HEK293T (cell line): ENCODE data around the gene TMSB4X.
"Not testable (repeated sequence)": the region's sequence is repeated elsewhere in the genome, so short reads cannot be mapped to it uniquely, and the experiment has no call there.

ENCODE experiments used
- CTCF ChIA-PET: fragments of 350-600 bp; formaldehyde crosslinking; extraction: SDS; loops from one replicate; lab custom pipeline; 2021; ENCODE audit warnings: antibody characterized with exemption, inconsistent platforms; lab: Yijun Ruan, JAX
- POLR2A ChIA-PET: fragments of 350-600 bp; formaldehyde crosslinking; extraction: SDS; loops from one replicate; lab custom pipeline; 2020; ENCODE audit warnings: antibody characterized with exemption, inconsistent platforms; lab: Yijun Ruan, JAX
- DNase-seq: peaks from one replicate; pipeline ENCODE4 v3.0.0; 2012; ENCODE audit warnings: mixed read lengths; ENCODE audit errors: extremely low spot score
- ARNT ChIP-seq: fragments of 450-650 bp; IDR thresholded peaks from 2 replicates; pipeline ENCODE4 v1.6.1; 2017; ENCODE audit warnings: mild to moderate bottlenecking
- BHLHE40 ChIP-seq: fragments of 450-650 bp; IDR thresholded peaks from 2 replicates; pipeline ENCODE4 v1.6.1; 2016; ENCODE audit warnings: mild to moderate bottlenecking, moderate library complexity, borderline replicate concordance
- CTBP1 ChIP-seq: fragments of 450-650 bp; IDR thresholded peaks from 2 replicates; pipeline ENCODE4 v1.6.1; 2016; ENCODE audit warnings: borderline replicate concordance
- ELF4 ChIP-seq: fragments of 450-650 bp; IDR thresholded peaks from 2 replicates; pipeline ENCODE4 v1.6.1; 2017; ENCODE audit warnings: antibody characterized with exemption
- FOXA1 ChIP-seq: fragments of 450-650 bp; IDR thresholded peaks from 2 replicates; pipeline ENCODE4 v1.6.1; 2016; ENCODE audit warnings: mild to moderate bottlenecking
- FOXK2 ChIP-seq: fragments of 450-650 bp; IDR thresholded peaks from 2 replicates; pipeline ENCODE4 v1.6.1; 2016; ENCODE audit warnings: mild to moderate bottlenecking
- FOXM1 ChIP-seq: fragments of 450-650 bp; IDR thresholded peaks from 2 replicates; pipeline ENCODE4 v1.6.1; 2017; ENCODE audit warnings: mild to moderate bottlenecking, borderline replicate concordance
- HDGF ChIP-seq: fragments of 450-650 bp; IDR thresholded peaks from 2 replicates; pipeline ENCODE4 v1.6.1; 2017; ENCODE audit warnings: antibody characterized with exemption, borderline replicate concordance
- L3MBTL2 ChIP-seq: fragments of 450-650 bp; conservative IDR thresholded peaks from 2 replicates; pipeline ENCODE4 v1.6.1; 2016; ENCODE audit warnings: mild to moderate bottlenecking
- LEF1 ChIP-seq: fragments of 450-650 bp; IDR thresholded peaks from 2 replicates; pipeline ENCODE4 v1.6.1; 2017; ENCODE audit warnings: mild to moderate bottlenecking, borderline replicate concordance
- NFRKB ChIP-seq: fragments of 450-650 bp; IDR thresholded peaks from 2 replicates; pipeline ENCODE4 v1.6.1; 2016; ENCODE audit warnings: mild to moderate bottlenecking, moderate library complexity
- SP1 ChIP-seq: fragments of 450-650 bp; IDR thresholded peaks from 2 replicates; pipeline ENCODE4 v1.6.1; 2017
- SUZ12 ChIP-seq: fragments of 450-650 bp; IDR thresholded peaks from 2 replicates; pipeline ENCODE4 v1.6.1; 2016; ENCODE audit warnings: mild to moderate bottlenecking
- TARDBP ChIP-seq: fragments of 450-650 bp; IDR thresholded peaks from 2 replicates; pipeline ENCODE4 v1.6.1; 2016
- ZNF384 ChIP-seq: fragments of 450-650 bp; IDR thresholded peaks from 2 replicates; pipeline ENCODE4 v1.6.1; 2016
- TF ChIP-seq, protein P1 (sequence below): fragments of 450-650 bp; IDR thresholded peaks from 2 replicates; pipeline ENCODE4 v1.6.1; 2016

TMSB4X gene

DNA sequence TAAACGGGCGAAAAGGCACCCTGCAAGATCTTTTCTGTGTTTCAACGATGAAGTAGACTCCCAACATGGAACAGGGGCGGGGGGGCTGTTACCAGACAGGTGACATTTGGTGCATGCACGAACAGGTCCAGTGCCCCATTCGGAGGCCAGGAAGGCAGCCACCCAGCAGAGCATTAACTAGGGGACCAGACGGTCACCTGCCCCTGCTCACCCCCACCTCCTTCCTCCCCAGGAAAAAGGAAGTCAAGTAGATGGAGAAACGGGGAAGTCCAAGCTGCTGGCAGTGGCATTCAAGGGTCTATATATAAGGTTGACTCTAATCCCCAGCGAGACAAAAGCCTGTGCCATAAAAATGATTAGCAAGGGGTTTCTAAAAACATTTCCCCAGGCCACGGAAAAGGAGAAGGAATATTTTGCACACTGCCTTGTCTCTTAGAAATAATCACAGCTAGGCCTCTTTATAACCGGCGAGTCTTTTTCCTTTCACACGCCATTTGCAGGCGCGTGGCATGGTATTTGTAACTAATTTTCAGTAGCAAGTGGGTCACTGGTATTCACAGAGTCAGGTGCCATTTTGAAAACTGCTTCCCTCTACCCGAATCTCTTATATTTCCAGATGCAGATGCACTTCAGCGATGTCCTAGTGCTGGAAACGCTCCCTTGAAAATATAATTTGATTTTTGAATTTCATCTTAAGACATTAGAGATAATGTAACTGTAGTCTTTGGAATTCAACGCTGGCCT is 1.2 kb upstream of the TMSB4X start:
- TF ChIP-seq HDGF: no peak
- TF ChIP-seq FOXA1: no peak
- TF ChIP-seq ARNT: no peak
- TF ChIP-seq LEF1: no peak
- TF ChIP-seq SUZ12: no peak
- TF ChIP-seq NFRKB: no peak
- no peak for TF ChIP-seq TARDBP
- no peak for TF ChIP-seq CTBP1
- no peak for TF ChIP-seq L3MBTL2
- TF ChIP-seq SP1: no peak
- no peak for DNase-seq
- CTCF ChIA-PET: no interaction called here
- POLR2A ChIA-PET: interaction anchor here (1.3 kb wide), 1 partner anchor 27 kb away, joined by 3 read pairs; no protein-coding TSS in a partner anchor

DNA sequence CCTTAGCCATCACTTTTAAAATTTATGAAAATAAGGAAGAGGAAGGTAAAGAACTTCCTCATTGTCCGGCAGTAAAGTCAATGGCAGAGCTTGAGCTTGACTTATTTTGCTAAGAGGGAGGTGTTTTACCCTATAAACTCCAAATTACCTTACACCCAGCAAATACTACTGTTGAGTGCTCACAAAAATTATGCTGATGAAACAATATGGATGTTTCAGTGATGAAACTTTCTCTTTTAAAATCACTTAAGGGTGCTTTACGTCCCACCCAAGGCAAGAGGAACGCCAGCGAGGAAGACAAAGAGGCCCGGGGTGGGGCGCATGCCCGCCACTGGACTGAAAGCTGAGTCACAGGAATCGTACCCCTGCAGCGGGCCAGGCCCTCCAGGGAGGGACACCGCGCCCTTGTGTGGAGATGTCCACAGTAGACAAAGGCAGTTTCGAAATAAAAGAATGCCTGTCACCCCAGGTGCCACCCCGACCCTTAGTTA is 560 bp upstream of the TMSB4X start:
- CTCF ChIA-PET: no interaction called here
- no peak for DNase-seq
- no peak for TF ChIP-seq SUZ12
- TF ChIP-seq ARNT: no peak
- no peak for TF ChIP-seq ZNF384
- TF ChIP-seq NFRKB: no peak
- TF ChIP-seq TARDBP: no peak
- no peak for TF ChIP-seq FOXK2
- no peak for TF ChIP-seq L3MBTL2
- TF ChIP-seq, protein P1, sequence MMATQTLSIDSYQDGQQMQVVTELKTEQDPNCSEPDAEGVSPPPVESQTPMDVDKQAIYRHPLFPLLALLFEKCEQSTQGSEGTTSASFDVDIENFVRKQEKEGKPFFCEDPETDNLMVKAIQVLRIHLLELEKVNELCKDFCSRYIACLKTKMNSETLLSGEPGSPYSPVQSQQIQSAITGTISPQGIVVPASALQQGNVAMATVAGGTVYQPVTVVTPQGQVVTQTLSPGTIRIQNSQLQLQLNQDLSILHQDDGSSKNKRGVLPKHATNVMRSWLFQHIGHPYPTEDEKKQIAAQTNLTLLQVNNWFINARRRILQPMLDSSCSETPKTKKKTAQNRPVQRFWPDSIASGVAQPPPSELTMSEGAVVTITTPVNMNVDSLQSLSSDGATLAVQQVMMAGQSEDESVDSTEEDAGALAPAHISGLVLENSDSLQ: no peak
- TF ChIP-seq SP1: no peak
- TF ChIP-seq HDGF: no peak
- no peak for TF ChIP-seq LEF1
- no peak for TF ChIP-seq FOXM1
- TF ChIP-seq ELF4: no peak
- TF ChIP-seq FOXA1: no peak
- no peak for TF ChIP-seq CTBP1
- POLR2A ChIA-PET: interaction anchor here (1.0 to 1.3 kb wide), 2 partner anchors 9 to 28 kb away, joined by 3 read pairs; no protein-coding TSS in a partner anchor

DNA sequence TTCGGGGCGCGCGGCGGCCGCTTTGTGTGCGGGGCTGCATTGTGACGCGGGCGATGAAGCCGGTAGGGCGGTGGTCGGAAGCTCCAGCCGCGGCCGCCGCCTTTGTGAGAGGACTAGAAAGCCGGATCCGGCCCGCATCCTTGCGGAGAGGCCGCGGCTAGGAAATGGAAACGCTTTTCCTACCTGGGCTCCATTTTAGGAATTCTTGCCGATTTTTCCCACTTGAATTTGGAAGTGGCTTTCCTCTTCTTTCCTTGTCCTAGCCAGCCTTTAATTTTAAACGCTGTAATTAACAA is 708 bp downstream of the TMSB4X start:
- POLR2A ChIA-PET: interaction anchor here (1.0 to 1.5 kb wide), 2 partner anchors 26 to 126 kb away, joined by 3 to 4 read pairs; no protein-coding TSS in a partner anchor
- TF ChIP-seq FOXM1 (no peak), L3MBTL2 (no peak), HDGF (no peak), ELF4 (no peak), LEF1 (no peak), SP1 (no peak), NFRKB (no peak), FOXK2 (no peak), BHLHE40 (no peak), SUZ12 (no peak), FOXA1 (no peak)
- TF ChIP-seq, protein P1: no peak
- CTCF ChIA-PET: no interaction called here
- peak; percentile 27 for DNase-seq

DNA sequence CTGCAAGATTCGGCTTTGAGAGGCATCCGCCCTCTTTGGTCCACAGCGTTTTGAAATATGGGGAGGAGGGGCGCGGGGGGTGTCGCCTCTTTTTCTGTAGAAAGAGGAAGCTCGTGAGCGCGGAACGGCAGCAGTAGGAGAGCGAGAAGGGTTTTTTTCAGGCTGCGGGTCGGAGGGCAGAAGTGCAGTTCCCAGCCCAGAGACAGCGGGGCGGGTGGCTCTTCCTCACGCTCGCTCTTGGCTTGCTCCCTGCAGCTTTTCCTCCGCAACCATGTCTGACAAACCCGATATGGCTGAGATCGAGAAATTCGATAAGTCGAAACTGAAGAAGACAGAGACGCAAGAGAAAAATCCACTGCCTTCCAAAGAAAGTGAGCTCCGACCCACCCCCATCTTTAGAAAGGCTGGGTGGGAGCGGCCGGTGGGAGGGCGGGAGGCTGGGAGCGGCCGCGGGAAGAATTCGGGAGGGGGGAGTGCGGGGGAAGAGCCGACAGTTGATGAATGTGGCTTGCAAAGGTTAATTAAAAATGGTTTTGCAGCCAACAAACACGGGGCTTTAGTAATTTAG is 1.2 kb downstream of the TMSB4X start:
- ChIA-PET CTCF (no interaction called here), POLR2A (interaction anchor here (0.8 to 1.5 kb wide), 3 partner anchors 19 to 126 kb away, joined by 3 to 4 read pairs (median 3); no protein-coding TSS in a partner anchor)
- no peak for DNase-seq
- TF ChIP-seq, protein P1: no peak
- TF ChIP-seq SUZ12 (no peak), HDGF (no peak), BHLHE40 (no peak), ZNF384 (no peak), FOXM1 (no peak), FOXK2 (no peak), CTBP1 (no peak), ELF4 (no peak)

DNA sequence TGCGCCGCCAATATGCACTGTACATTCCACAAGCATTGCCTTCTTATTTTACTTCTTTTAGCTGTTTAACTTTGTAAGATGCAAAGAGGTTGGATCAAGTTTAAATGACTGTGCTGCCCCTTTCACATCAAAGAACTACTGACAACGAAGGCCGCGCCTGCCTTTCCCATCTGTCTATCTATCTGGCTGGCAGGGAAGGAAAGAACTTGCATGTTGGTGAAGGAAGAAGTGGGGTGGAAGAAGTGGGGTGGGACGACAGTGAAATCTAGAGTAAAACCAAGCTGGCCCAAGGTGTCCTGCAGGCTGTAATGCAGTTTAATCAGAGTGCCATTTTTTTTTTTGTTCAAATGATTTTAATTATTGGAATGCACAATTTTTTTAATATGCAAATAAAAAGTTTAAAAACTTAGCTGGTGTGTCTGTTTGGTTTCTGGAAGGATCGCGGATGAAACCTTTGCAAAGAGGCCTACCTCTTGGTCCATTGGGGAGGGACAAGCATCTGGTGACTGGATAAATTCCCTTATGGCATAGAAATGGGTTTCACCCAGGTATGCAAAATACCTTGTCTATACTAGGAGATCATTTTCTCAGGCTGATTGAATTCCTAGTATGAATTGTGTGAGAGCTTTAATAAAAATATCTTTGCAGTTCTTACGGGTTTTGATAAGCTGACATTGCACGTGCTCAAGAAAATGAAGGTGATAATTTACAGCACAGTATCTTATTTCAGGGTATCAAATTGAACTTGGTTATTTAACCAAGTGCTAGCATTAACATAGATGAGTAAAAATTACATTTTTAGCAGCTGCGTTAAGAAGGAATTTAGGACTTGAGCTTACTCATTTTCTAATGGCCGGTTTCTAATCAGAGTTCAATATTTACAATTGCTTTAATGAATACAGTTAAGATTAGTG is 2.2 kb downstream of the TMSB4X start:
- CTCF ChIA-PET, DNase-seq: not testable (repeated sequence)
- POLR2A ChIA-PET: interaction anchor here (0.8 to 1.0 kb wide), 2 partner anchors 20 to 28 kb away, joined by 3 to 4 read pairs; no protein-coding TSS in a partner anchor
